ENCODE results near the gene HBG1.
A peak's percentile ranks its signal among the peaks of the same experiment; 100 is the strongest.

HBG1 gene

DNA sequence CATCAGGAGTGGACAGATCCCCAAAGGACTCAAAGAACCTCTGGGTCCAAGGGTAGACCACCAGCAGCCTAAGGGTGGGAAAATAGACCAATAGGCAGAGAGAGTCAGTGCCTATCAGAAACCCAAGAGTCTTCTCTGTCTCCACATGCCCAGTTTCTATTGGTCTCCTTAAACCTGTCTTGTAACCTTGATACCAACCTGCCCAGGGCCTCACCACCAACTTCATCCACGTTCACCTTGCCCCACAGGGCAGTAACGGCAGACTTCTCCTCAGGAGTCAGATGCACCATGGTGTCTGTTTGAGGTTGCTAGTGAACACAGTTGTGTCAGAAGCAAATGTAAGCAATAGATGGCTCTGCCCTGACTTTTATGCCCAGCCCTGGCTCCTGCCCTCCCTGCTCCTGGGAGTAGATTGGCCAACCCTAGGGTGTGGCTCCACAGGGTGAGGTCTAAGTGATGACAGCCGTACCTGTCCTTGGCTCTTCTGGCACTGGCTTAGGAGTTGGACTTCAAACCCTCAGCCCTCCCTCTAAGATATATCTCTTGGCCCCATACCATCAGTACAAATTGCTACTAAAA lies 22.8 kb downstream of the HBG1 start, which contains the start of gene HBB:
HBB (minus strand) TSS at position 340 of the 579 bp plus-strand sequence; CDS start at position 290, 50 bp downstream.
- DNase-seq (ENCODE audit: low read depth): no peak

DNA sequence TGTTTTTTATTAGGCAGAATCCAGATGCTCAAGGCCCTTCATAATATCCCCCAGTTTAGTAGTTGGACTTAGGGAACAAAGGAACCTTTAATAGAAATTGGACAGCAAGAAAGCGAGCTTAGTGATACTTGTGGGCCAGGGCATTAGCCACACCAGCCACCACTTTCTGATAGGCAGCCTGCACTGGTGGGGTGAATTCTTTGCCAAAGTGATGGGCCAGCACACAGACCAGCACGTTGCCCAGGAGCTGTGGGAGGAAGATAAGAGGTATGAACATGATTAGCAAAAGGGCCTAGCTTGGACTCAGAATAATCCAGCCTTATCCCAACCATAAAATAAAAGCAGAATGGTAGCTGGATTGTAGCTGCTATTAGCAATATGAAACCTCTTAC lies 24.2 kb downstream of the HBG1 start:
- DNase-seq (ENCODE audit: low read depth): no peak

GRCh38 chr11:5224538-5225479 lies 24.8 kb downstream of the HBG1 start:
- no peak for DNase-seq (ENCODE audit: low read depth)

DNA sequence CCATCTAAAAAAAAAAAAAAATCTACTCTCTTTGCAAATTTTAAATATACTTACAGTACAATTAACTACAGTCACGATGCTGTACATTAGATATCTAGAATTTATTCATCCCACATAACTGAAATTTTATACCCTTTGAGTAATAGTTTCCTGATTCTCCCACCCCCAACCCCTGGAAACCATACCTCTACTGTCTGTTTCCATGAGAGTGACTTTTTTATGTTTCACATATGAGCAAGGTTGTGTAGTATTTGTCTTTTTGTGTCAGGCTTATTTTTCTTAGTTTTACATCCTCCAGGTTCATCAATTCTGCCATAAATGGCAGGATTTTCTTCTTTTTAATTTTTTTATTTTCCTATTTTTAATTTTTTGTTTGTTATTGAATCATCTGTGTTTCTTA lies 26.0 kb downstream of the HBG1 start:
- no peak for DNase-seq (ENCODE audit: low read depth)

- DNase-seq (ENCODE audit: low read depth): no peak
These were observed 26.5 kb downstream of the HBG1 start for GRCh38 chr11:5223146-5223545.

GRCh38 chr11:5210376-5210885 lies 39.2 kb downstream of the HBG1 start:
- no peak for DNase-seq (ENCODE audit: low read depth)

DNA sequence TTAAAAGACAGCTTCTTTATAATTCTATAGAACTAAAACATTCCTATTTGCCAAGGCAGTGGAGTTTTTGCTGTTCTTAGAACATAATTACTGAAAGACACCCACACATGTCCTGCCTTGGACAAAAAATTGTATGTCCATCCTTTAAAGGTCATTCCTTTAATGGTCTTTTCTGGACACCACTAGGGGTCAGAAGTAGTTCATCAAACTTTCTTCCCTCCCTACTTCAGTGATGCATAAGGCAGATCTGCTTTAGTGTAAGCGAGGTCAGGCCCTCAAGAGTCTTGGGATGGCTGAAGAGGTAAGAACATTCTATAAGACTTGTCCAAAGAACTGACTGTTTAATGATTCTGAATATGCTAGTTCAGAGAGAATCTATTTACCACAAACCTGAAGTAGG lies 44.9 kb downstream of the HBG1 start:
- peak; percentile 68 for DNase-seq (ENCODE audit: low read depth)

- no peak for DNase-seq (ENCODE audit: low read depth)
These were observed 46.3 kb downstream of the HBG1 start for GRCh38 chr11:5203366-5203765.

- DNase-seq (ENCODE audit: low read depth): no peak
These were observed 49.1 kb downstream of the HBG1 start, which contains the start of gene OR51V1 for GRCh38 chr11:5200582-5200981. TSS of gene OR51V1 (minus strand) at chr11:5200682. CDS start at chr11:5200682, 0 bp downstream.

DNA sequence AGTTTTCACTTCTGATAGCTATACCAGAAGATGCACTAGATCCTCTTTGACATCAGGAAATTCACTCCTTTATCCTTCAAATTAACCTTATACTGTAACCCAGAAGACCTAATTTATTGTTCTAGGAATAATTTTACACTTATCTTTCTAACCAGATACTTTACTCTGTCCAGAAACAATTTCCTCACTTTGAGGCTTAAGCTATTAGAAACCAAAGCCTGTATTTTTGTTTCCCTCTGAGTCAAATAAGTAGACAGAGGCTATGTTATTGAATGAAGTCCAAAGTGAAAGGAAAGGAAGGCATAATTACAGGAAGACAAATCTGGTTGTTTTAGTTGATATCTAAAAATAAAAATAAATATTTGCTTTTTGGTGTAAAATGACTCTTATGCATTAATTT lies 51.4 kb downstream of the HBG1 start:
- no peak for DNase-seq (ENCODE audit: low read depth)

Data from fibroblast of gingiva (primary cell).